Activated CD8-positive, alpha-beta T cell treated with anti-CD3 and anti-CD28 coated beads, Interleukin-2, amount 10 ng/mL, durations not matched to agents 7 days and 5 days (primary cell): ENCODE measurements around the gene NPIPB2. TPM values are rescaled to one million over a fixed set of nuclear protein-coding genes. Genes with fewer than 3 reads are reported as not detected.

Source experiments
- ATAC-seq: fragments of 150-1000 bp; cut with Tn5 transposase; one replicate; pipeline ENCODE4 v1.10.0; 2021; ENCODE audit warnings: moderate library complexity
- CTCF ChIA-PET: fragments of 350-600 bp; sonication (Branson Sonifier 250); formaldehyde crosslinking; loops from one replicate; lab custom pipeline; 2021; ENCODE audit warnings: antibody characterized with exemption; lab: Charles Lee
- POLR2A ChIA-PET: fragments of 350-600 bp; sonication (Branson Sonifier 250); formaldehyde crosslinking; loops from one replicate; lab custom pipeline; 2021; ENCODE audit warnings: antibody characterized with exemption; lab: Charles Lee
- DNase-seq: peaks from one replicate; pipeline ENCODE4 v3.0.0-alpha.2; 2020
- H3K27ac Mint-ChIP-seq: one replicate; pipeline ENCODE4 v1.8.0; 2021; ENCODE audit warnings: mild to moderate bottlenecking, mixed read lengths
- H3K27me3 Mint-ChIP-seq: one replicate; pipeline ENCODE4 v1.8.0; 2021; ENCODE audit warnings: low read depth, mixed read lengths
- H3K36me3 Mint-ChIP-seq: one replicate; pipeline ENCODE4 v1.8.0; 2021; ENCODE audit warnings: low read depth, mixed read lengths
- H3K4me1 Mint-ChIP-seq: one replicate; pipeline ENCODE4 v1.8.0; 2021; ENCODE audit warnings: low read depth, mixed read lengths
- H3K4me3 Mint-ChIP-seq: one replicate; pipeline ENCODE4 v1.8.0; 2021; ENCODE audit warnings: mild to moderate bottlenecking, mixed read lengths
- H3K9me3 Mint-ChIP-seq: one replicate; pipeline ENCODE4 v1.8.0; 2022; ENCODE audit warnings: mixed read lengths; ENCODE audit not compliant: insufficient read depth
- total RNA-seq, 2 experiments: library from RNA; stranded (reverse); gene quantifications; one replicate each; pipeline ENCODE4 v1.2.3, GENCODE V29; 2021

The NPIPB2 gene
- total RNA-seq, 2 experiments from 2014 or later: 12.0 to 17.9 TPM

- H3K36me3 Mint-ChIP-seq: peaks cover 27% of the 10 kb centered on the region
These were observed 26.7 kb downstream of the NPIPB2 start for GRCh38 chr16:11915114-11915643.

GRCh38 chr16:11914210-11915113 is 27.4 kb downstream of the NPIPB2 start:
- CTCF ChIA-PET: interaction anchor here (1.3 kb wide), 1 partner anchor 154 kb away, joined by 8 read pairs; no protein-coding TSS in a partner anchor
- peaks cover 46% of the 10 kb centered on the region for H3K4me1 Mint-ChIP-seq
- peaks cover 5% of the 10 kb centered on the region for H3K27me3 Mint-ChIP-seq
- H3K9me3 Mint-ChIP-seq: no peaks in the 10 kb centered on the region
- POLR2A ChIA-PET: interaction anchor here (0.6 to 1.8 kb wide), 7 partner anchors 20 to 172 kb away, joined by 3 to 6 read pairs (median 3); partner anchors contain the start of genes RSL1D1, SNX29 and TXNDC11
- peak; percentile 60 for DNase-seq
- H3K27ac Mint-ChIP-seq: peak overlapping the region; percentile 93
- ATAC-seq: no peak
- H3K4me3 Mint-ChIP-seq: peak overlapping the region; percentile 87
- peaks cover 29% of the 10 kb centered on the region for H3K36me3 Mint-ChIP-seq

More at GRCh38 chr16:11915114-11915643, 26.7 kb downstream of the NPIPB2 start:
- Mint-ChIP-seq H3K27me3 (peaks cover 11% of the 10 kb centered on the region), H3K4me3 (peak overlapping the region; percentile 87), H3K27ac (peak overlapping the region; percentile 94), H3K9me3 (no peaks in the 10 kb centered on the region), H3K4me1 (peaks cover 41% of the 10 kb centered on the region)
- ChIA-PET POLR2A (interaction anchor here (1.0 to 1.8 kb wide), 4 partner anchors 62 to 173 kb away, joined by 3 to 7 read pairs (median 4); partner anchors contain the start of genes SNX29 and TXNDC11), CTCF (no interaction called here)
- ATAC-seq: peak; percentile 28
- DNase-seq: peak; percentile 47

- DNase-seq (peak; percentile 29), ATAC-seq (no peak)
- peak overlapping the region; percentile 93 for H3K27ac Mint-ChIP-seq
- H3K4me1 Mint-ChIP-seq: peaks cover 53% of the 10 kb centered on the region
- H3K9me3 Mint-ChIP-seq: no peaks in the 10 kb centered on the region
- H3K36me3 Mint-ChIP-seq: peaks cover 36% of the 10 kb centered on the region
- H3K4me3 Mint-ChIP-seq: peak overlapping the region; percentile 87
- CTCF ChIA-PET: interaction anchor here (1.3 kb wide), 1 partner anchor 154 kb away, joined by 8 read pairs; no protein-coding TSS in a partner anchor
- POLR2A ChIA-PET: interaction anchor here (0.6 to 1.8 kb wide), 6 partner anchors 19 to 171 kb away, joined by 3 to 6 read pairs (median 3); partner anchors contain the start of genes RSL1D1, SNX29 and TXNDC11
- peaks cover 2% of the 10 kb centered on the region for H3K27me3 Mint-ChIP-seq
These were observed 28.3 kb downstream of the NPIPB2 start for GRCh38 chr16:11913425-11914079.

- ChIA-PET POLR2A (no interaction called here), CTCF (no interaction called here)
- ATAC-seq: no peak
- H3K27ac Mint-ChIP-seq: no peak overlapping the region
- H3K9me3 Mint-ChIP-seq: no peaks in the 10 kb centered on the region
- H3K4me1 Mint-ChIP-seq: peaks cover 51% of the 10 kb centered on the region
- DNase-seq: no peak
- no peaks in the 10 kb centered on the region for H3K27me3 Mint-ChIP-seq
- no peak overlapping the region for H3K4me3 Mint-ChIP-seq
- H3K36me3 Mint-ChIP-seq: peaks cover 56% of the 10 kb centered on the region
These were observed 31.9 kb downstream of the NPIPB2 start for GRCh38 chr16:11909653-11910545.

GRCh38 chr16:11907160-11907970 is 34.5 kb downstream of the NPIPB2 start:
- Mint-ChIP-seq H3K4me1 (peaks cover 34% of the 10 kb centered on the region), H3K27ac (no peak overlapping the region)
- CTCF ChIA-PET: interaction anchor here (1.2 kb wide), 1 partner anchor 11 kb away, joined by 3 read pairs; no protein-coding TSS in a partner anchor

GRCh38 chr16:11903906-11904305 is 37.9 kb downstream of the NPIPB2 start:
- H3K9me3 Mint-ChIP-seq: no peaks in the 10 kb centered on the region
- no peak overlapping the region for H3K4me3 Mint-ChIP-seq
- DNase-seq (no peak), ATAC-seq (no peak)
- no peaks in the 10 kb centered on the region for H3K27me3 Mint-ChIP-seq
- ChIA-PET CTCF (interaction anchor here (1.4 kb wide), 1 partner anchor 164 kb away, joined by 7 read pairs; no protein-coding TSS in a partner anchor), POLR2A (no interaction called here)
- H3K27ac Mint-ChIP-seq: no peak overlapping the region
- peaks cover 26% of the 10 kb centered on the region for H3K4me1 Mint-ChIP-seq
- H3K36me3 Mint-ChIP-seq: peaks cover 35% of the 10 kb centered on the region

More at GRCh38 chr16:11907160-11907970, 34.5 kb downstream of the NPIPB2 start:
- Mint-ChIP-seq H3K36me3 (peaks cover 44% of the 10 kb centered on the region), H3K27me3 (no peaks in the 10 kb centered on the region), H3K9me3 (no peaks in the 10 kb centered on the region), H3K4me3 (no peak overlapping the region)
- DNase-seq: no peak
- POLR2A ChIA-PET: no interaction called here
- no peak for ATAC-seq

- Mint-ChIP-seq H3K27ac (no peak overlapping the region), H3K27me3 (no peaks in the 10 kb centered on the region), H3K4me3 (no peak overlapping the region), H3K36me3 (peaks cover 29% of the 10 kb centered on the region), H3K9me3 (no peaks in the 10 kb centered on the region), H3K4me1 (peaks cover 23% of the 10 kb centered on the region)
- POLR2A ChIA-PET: no interaction called here
- CTCF ChIA-PET: no interaction called here
- ATAC-seq (no peak), DNase-seq (no peak)
These were observed 40.8 kb downstream of the NPIPB2 start for GRCh38 chr16:11901091-11901490.

- H3K4me1 Mint-ChIP-seq: peaks cover 23% of the 10 kb centered on the region
- H3K4me3 Mint-ChIP-seq: no peak overlapping the region
- peak overlapping the region; percentile 37 for H3K27ac Mint-ChIP-seq
- ChIA-PET CTCF (interaction anchor here (1.2 to 1.8 kb wide), 2 partner anchors 11 to 171 kb away, joined by 3 to 6 read pairs; no protein-coding TSS in a partner anchor), POLR2A (no interaction called here)
- peaks cover 32% of the 10 kb centered on the region for H3K36me3 Mint-ChIP-seq
- H3K27me3 Mint-ChIP-seq: no peaks in the 10 kb centered on the region
- no peaks in the 10 kb centered on the region for H3K9me3 Mint-ChIP-seq
- no peak for ATAC-seq
- DNase-seq: no peak
These were observed 45.2 kb downstream of the NPIPB2 start for GRCh38 chr16:11896486-11897176.

- no peaks in the 10 kb centered on the region for H3K9me3 Mint-ChIP-seq
- no peak overlapping the region for H3K4me3 Mint-ChIP-seq
- DNase-seq (no peak), ATAC-seq (no peak)
- H3K4me1 Mint-ChIP-seq: peaks cover 7% of the 10 kb centered on the region
- ChIA-PET CTCF (no interaction called here), POLR2A (interaction anchor here (1.4 kb wide), 1 partner anchor 20 kb away, joined by 3 read pairs; no protein-coding TSS in a partner anchor)
- no peak overlapping the region for H3K27ac Mint-ChIP-seq
- H3K27me3 Mint-ChIP-seq: no peaks in the 10 kb centered on the region
- H3K36me3 Mint-ChIP-seq: peaks cover 35% of the 10 kb centered on the region
These were observed 48.3 kb downstream of the NPIPB2 start for GRCh38 chr16:11893571-11893970.

- Mint-ChIP-seq H3K4me1 (peaks cover 2% of the 10 kb centered on the region), H3K36me3 (peaks cover 36% of the 10 kb centered on the region), H3K27me3 (no peaks in the 10 kb centered on the region), H3K9me3 (no peaks in the 10 kb centered on the region), H3K4me3 (no peak overlapping the region), H3K27ac (no peak overlapping the region)
- ChIA-PET CTCF (no interaction called here), POLR2A (no interaction called here)
- no peak for ATAC-seq
- no peak for DNase-seq
These were observed 49.1 kb downstream of the NPIPB2 start for GRCh38 chr16:11892761-11893160.
